ENCODE results near the gene PPM1N. TPM values are rescaled to one million over a fixed set of nuclear protein-coding genes. Genes with fewer than 3 reads are reported as not detected.

PPM1N gene
- total and polyA plus RNA-seq, 5 experiments from 2014 or later = 7.2 to 15.6 (median 8.7) TPM

GRCh38 chr19:45478454-45479238, 19.6 kb upstream of the PPM1N start:
- peaks cover 0 to 4% (median 0%) of the 10 kb centered on the region in 3 donors for H3K36me3 Mint-ChIP-seq
- H3K4me1 Mint-ChIP-seq = peaks cover 16 to 57% (median 42%) of the 10 kb centered on the region in 4 donors
- peak overlapping the region; percentile 97 to 100 (median 98) for H3K27ac Mint-ChIP-seq
- H3K4me3 Mint-ChIP-seq = peak overlapping the region; percentile 67 to 95 (median 90)
- H3K9me3 Mint-ChIP-seq = peaks cover 0 to 3% (median 0%) of the 10 kb centered on the region in 9 donors
- peak; percentile 50 to 70 for ATAC-seq
- H3K27me3 Mint-ChIP-seq = peaks cover 0 to 19% (median 0%) of the 10 kb centered on the region in 5 donors
- POLR2A ChIA-PET = interaction anchor here (0.6 to 5.7 kb wide), 15 partner anchors 10 to 423 kb away, joined by 3 to 133 read pairs (median 6); partner anchors contain the start of genes FOSB and RTN2
- DNase-seq = peak; percentile 73 to 96 (median 88)

- POLR2A ChIA-PET = no interaction called here
Measured at GRCh38 chr19:45483033-45483432, 15.2 kb upstream of the PPM1N start.

GRCh38 chr19:45484273-45484945, 13.8 kb upstream of the PPM1N start:
- peaks cover 2 to 16% (median 11%) of the 10 kb centered on the region in 4 donors for H3K4me1 Mint-ChIP-seq
- H3K27me3 Mint-ChIP-seq = peaks cover 0 to 5% (median 0%) of the 10 kb centered on the region in 5 donors
- POLR2A ChIA-PET = interaction anchor here (0.6 to 2.1 kb wide), 8 partner anchors 13 to 60 kb away, joined by 3 to 26 read pairs (median 3); partner anchors contain the start of gene FOSB
- ATAC-seq (no peak), DNase-seq (no peak)
- peak overlapping the region in 1 of 10 donors; percentile 68 for H3K27ac Mint-ChIP-seq
- no peaks in the 10 kb centered on the region for H3K36me3 Mint-ChIP-seq
- no peaks in the 10 kb centered on the region for H3K9me3 Mint-ChIP-seq
- peak overlapping the region in 4 of 10 donors; percentile 2 to 75 (median 24) for H3K4me3 Mint-ChIP-seq

More at GRCh38 chr19:45483033-45483432, 15.2 kb upstream of the PPM1N start:
- DNase-seq (no peak), ATAC-seq (no peak)
- no peak overlapping the region for H3K27ac Mint-ChIP-seq
- no peaks in the 10 kb centered on the region for H3K36me3 Mint-ChIP-seq
- peaks cover 4 to 30% (median 22%) of the 10 kb centered on the region in 4 donors for H3K4me1 Mint-ChIP-seq
- H3K9me3 Mint-ChIP-seq = peaks cover 0 to 3% (median 0%) of the 10 kb centered on the region in 9 donors
- peaks cover 0 to 5% (median 0%) of the 10 kb centered on the region in 5 donors for H3K27me3 Mint-ChIP-seq
- no peak overlapping the region for H3K4me3 Mint-ChIP-seq

- H3K4me3 Mint-ChIP-seq = peak overlapping the region; percentile 89 to 97 (median 92)
- no peaks in the 10 kb centered on the region for H3K36me3 Mint-ChIP-seq
- peaks cover 0 to 5% (median 0%) of the 10 kb centered on the region in 5 donors for H3K27me3 Mint-ChIP-seq
- POLR2A ChIA-PET = interaction anchor here (0.6 to 2.1 kb wide), 11 partner anchors 11 to 83 kb away, joined by 3 to 26 read pairs (median 4); partner anchors contain the start of gene FOSB
- H3K9me3 Mint-ChIP-seq = no peaks in the 10 kb centered on the region
- H3K27ac Mint-ChIP-seq = peak overlapping the region in 9 of 10 donors; percentile 6 to 92 (median 83)
- DNase-seq (peak; percentile 92 to 99 (median 96)), ATAC-seq (peak; percentile 97 to 99)
- H3K4me1 Mint-ChIP-seq = peaks cover 0 to 12% (median 8%) of the 10 kb centered on the region in 4 donors
Measured at GRCh38 chr19:45485305-45486077, 12.8 kb upstream of the PPM1N start.

GRCh38 chr19:45488708-45489107, 9.5 kb upstream of the PPM1N start:
- Mint-ChIP-seq H3K27ac (peak overlapping the region in 1 of 10 donors; percentile 58), H3K4me3 (no peak overlapping the region), H3K9me3 (no peaks in the 10 kb centered on the region), H3K36me3 (no peaks in the 10 kb centered on the region), H3K27me3 (peaks cover 0 to 15% (median 11%) of the 10 kb centered on the region in 5 donors), H3K4me1 (peaks cover 2 to 22% (median 15%) of the 10 kb centered on the region in 4 donors)
- POLR2A ChIA-PET = interaction anchor here (0.5 kb wide), 1 partner anchor 32 kb away, joined by 3 read pairs; no protein-coding TSS in a partner anchor
- ATAC-seq (no peak), DNase-seq (no peak)

GRCh38 chr19:45489216-45489855, 8.9 kb upstream of the PPM1N start:
- peaks cover 2 to 24% (median 17%) of the 10 kb centered on the region in 4 donors for H3K4me1 Mint-ChIP-seq
- no peaks in the 10 kb centered on the region for H3K9me3 Mint-ChIP-seq
- no peak overlapping the region for H3K4me3 Mint-ChIP-seq
- no peak for ATAC-seq
- peak overlapping the region in 1 of 10 donors; percentile 75 for H3K27ac Mint-ChIP-seq
- H3K36me3 Mint-ChIP-seq = no peaks in the 10 kb centered on the region
- H3K27me3 Mint-ChIP-seq = peaks cover 0 to 21% (median 16%) of the 10 kb centered on the region in 5 donors
- POLR2A ChIA-PET = interaction anchor here (0.7 kb wide), 1 partner anchor 104 kb away, joined by 4 read pairs; no protein-coding TSS in a partner anchor
- no peak for DNase-seq

GRCh38 chr19:45492137-45492626, 6.1 kb upstream of the PPM1N start:
- H3K36me3 Mint-ChIP-seq = no peaks in the 10 kb centered on the region
- no peak overlapping the region for H3K27ac Mint-ChIP-seq
- no peak for ATAC-seq
- H3K9me3 Mint-ChIP-seq = no peaks in the 10 kb centered on the region
- peaks cover 7 to 27% (median 22%) of the 10 kb centered on the region in 5 donors for H3K27me3 Mint-ChIP-seq
- no peak for DNase-seq
- H3K4me3 Mint-ChIP-seq = peak overlapping the region in 1 of 10 donors; percentile 16
- H3K4me1 Mint-ChIP-seq = peaks cover 10 to 32% (median 23%) of the 10 kb centered on the region in 4 donors
- POLR2A ChIA-PET = no interaction called here

- no peaks in the 10 kb centered on the region for H3K36me3 Mint-ChIP-seq
- H3K4me1 Mint-ChIP-seq = peaks cover 12 to 38% (median 29%) of the 10 kb centered on the region in 4 donors
- H3K4me3 Mint-ChIP-seq = peak overlapping the region in 3 of 10 donors; percentile 10 to 29 (median 19)
- peaks cover 7 to 27% (median 22%) of the 10 kb centered on the region in 5 donors for H3K27me3 Mint-ChIP-seq
- no peak for DNase-seq
- ATAC-seq = no peak
- no peak overlapping the region for H3K27ac Mint-ChIP-seq
- POLR2A ChIA-PET = no interaction called here
- no peaks in the 10 kb centered on the region for H3K9me3 Mint-ChIP-seq
Measured at GRCh38 chr19:45492627-45493470, 5.4 kb upstream of the PPM1N start.

GRCh38 chr19:45494261-45494916, 3.9 kb upstream of the PPM1N start:
- ATAC-seq (no peak), DNase-seq (no peak)
- Mint-ChIP-seq H3K9me3 (no peaks in the 10 kb centered on the region), H3K4me1 (peaks cover 20 to 49% (median 38%) of the 10 kb centered on the region in 4 donors), H3K27me3 (peaks cover 7 to 27% (median 20%) of the 10 kb centered on the region in 5 donors), H3K4me3 (no peak overlapping the region), H3K36me3 (no peaks in the 10 kb centered on the region), H3K27ac (peak overlapping the region in 2 of 10 donors; percentile 40 to 43)
- POLR2A ChIA-PET = interaction anchor here (0.7 to 1.5 kb wide), 3 partner anchors 10 to 147 kb away, joined by 3 to 6 read pairs (median 3); no protein-coding TSS in a partner anchor

- POLR2A ChIA-PET = interaction anchor here (1.3 to 1.5 kb wide), 3 partner anchors 9 to 146 kb away, joined by 3 to 12 read pairs (median 6); no protein-coding TSS in a partner anchor
- DNase-seq (no peak), ATAC-seq (no peak)
- Mint-ChIP-seq H3K4me3 (peak overlapping the region; percentile 26 to 89 (median 78)), H3K4me1 (peaks cover 23 to 53% (median 42%) of the 10 kb centered on the region in 4 donors), H3K27ac (no peak overlapping the region), H3K9me3 (no peaks in the 10 kb centered on the region), H3K36me3 (no peaks in the 10 kb centered on the region), H3K27me3 (peaks cover 7 to 27% (median 20%) of the 10 kb centered on the region in 5 donors)
Measured at GRCh38 chr19:45495178-45495577, 3.1 kb upstream of the PPM1N start.

All from naive thymus-derived CD8-positive, alpha-beta T cell (primary cell).